GM12878 (cell line): ENCODE results near the gene WNT5A.

Source experiments
- BHLHE40 ChIP-seq, 2 experiments: fragments of 450-650 bp in 1 of 2; IDR thresholded peaks; 2 replicates each; pipeline ENCODE4 v1.6.1; 2011 to 2017; ENCODE audit warnings: low read depth in 2 of 2, borderline replicate concordance in 1 of 2, improper control_type of control experiment in 1 of 2, low read length in 1 of 2, mild to moderate bottlenecking in 1 of 2
- CBX3 ChIP-seq: fragments of 200-600 bp; sonication (generic); IDR thresholded peaks from 2 replicates; pipeline ENCODE4 v1.6.1; 2016; ENCODE audit warnings: low read depth, borderline replicate concordance
- DPF2 ChIP-seq: fragments of 450-650 bp; IDR thresholded peaks from 2 replicates; pipeline ENCODE4 v1.6.1; 2017; ENCODE audit warnings: mild to moderate bottlenecking
- JUND ChIP-seq: IDR thresholded peaks from 2 replicates; pipeline ENCODE4 v1.6.1; 2012; ENCODE audit warnings: low read depth, mild to moderate bottlenecking, low read length, improper control_type of control experiment, moderate library complexity
- KDM1A ChIP-seq: fragments of 200-600 bp; sonication (generic); IDR thresholded peaks from 2 replicates; pipeline ENCODE4 v1.6.1; 2016; ENCODE audit warnings: borderline replicate concordance
- POLR2A ChIP-seq: IDR thresholded peaks from 2 replicates; pipeline ENCODE4 v1.6.1; 2011; ENCODE audit warnings: low read depth, mild to moderate bottlenecking, low read length
- POLR2AphosphoS5 ChIP-seq: IDR thresholded peaks from 2 replicates; pipeline ENCODE4 v1.6.1; 2011; ENCODE audit warnings: mild to moderate bottlenecking, low read length, inconsistent platforms
- RAD21 ChIP-seq: IDR thresholded peaks from 2 replicates; pipeline ENCODE4 v1.6.1; 2011; ENCODE audit warnings: mild to moderate bottlenecking, low read depth, low read length, moderate library complexity; ENCODE audit not compliant: insufficient read depth
- SPI1 ChIP-seq: IDR thresholded peaks from 2 replicates; pipeline ENCODE4 v1.6.1; 2011; ENCODE audit warnings: low read depth, mild to moderate bottlenecking, low read length, moderate library complexity, borderline replicate concordance; ENCODE audit not compliant: insufficient read depth
- STAT1 ChIP-seq: fragments of 450-650 bp; conservative IDR thresholded peaks from 2 replicates; pipeline ENCODE4 v1.6.1; 2014; ENCODE audit warnings: antibody characterized with exemption, mild to moderate bottlenecking
- TAF1 ChIP-seq: IDR thresholded peaks from 2 replicates; pipeline ENCODE4 v1.6.1; 2011; ENCODE audit warnings: mild to moderate bottlenecking, low read depth, low read length, borderline replicate concordance
- TF ChIP-seq, protein P1 (sequence below), 3 experiments: IDR thresholded peaks in 2 of 3; conservative IDR thresholded peaks in 1 of 3; 2 replicates each; pipeline ENCODE4 v1.5.1; 2011; ENCODE audit warnings: low read depth in 3 of 3, low read length in 3 of 3, mild to moderate bottlenecking in 3 of 3, control low read depth in 2 of 3, moderate library complexity in 2 of 3, inconsistent platforms in 1 of 3, mixed read lengths in 1 of 3; ENCODE audit not compliant: control insufficient read depth in 2 of 3, insufficient read depth in 1 of 3; ENCODE audit errors: extremely low read depth in 1 of 3
- TF ChIP-seq, protein P2 (sequence below): fragments of 450-650 bp; IDR thresholded peaks from 2 replicates; pipeline ENCODE4 v1.6.1; 2016; ENCODE audit warnings: mild to moderate bottlenecking

- TF ChIP-seq, protein P1, sequence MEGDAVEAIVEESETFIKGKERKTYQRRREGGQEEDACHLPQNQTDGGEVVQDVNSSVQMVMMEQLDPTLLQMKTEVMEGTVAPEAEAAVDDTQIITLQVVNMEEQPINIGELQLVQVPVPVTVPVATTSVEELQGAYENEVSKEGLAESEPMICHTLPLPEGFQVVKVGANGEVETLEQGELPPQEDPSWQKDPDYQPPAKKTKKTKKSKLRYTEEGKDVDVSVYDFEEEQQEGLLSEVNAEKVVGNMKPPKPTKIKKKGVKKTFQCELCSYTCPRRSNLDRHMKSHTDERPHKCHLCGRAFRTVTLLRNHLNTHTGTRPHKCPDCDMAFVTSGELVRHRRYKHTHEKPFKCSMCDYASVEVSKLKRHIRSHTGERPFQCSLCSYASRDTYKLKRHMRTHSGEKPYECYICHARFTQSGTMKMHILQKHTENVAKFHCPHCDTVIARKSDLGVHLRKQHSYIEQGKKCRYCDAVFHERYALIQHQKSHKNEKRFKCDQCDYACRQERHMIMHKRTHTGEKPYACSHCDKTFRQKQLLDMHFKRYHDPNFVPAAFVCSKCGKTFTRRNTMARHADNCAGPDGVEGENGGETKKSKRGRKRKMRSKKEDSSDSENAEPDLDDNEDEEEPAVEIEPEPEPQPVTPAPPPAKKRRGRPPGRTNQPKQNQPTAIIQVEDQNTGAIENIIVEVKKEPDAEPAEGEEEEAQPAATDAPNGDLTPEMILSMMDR (IDR thresholded peaks at IDR 0.05 in 2 of 3, conservative IDR thresholded peaks at IDR 0.05 in 1 of 3; ENCODE audit: control insufficient read depth in 2 of 3, extremely low read depth in 1 of 3, insufficient read depth in 1 of 3, low read depth in 3 of 3, low read length in 3 of 3): no peak
- TF ChIP-seq POLR2A (no peak), SPI1 (no peak), TAF1 (no peak), CBX3 (no peak), RAD21 (no peak), DPF2 (no peak), KDM1A (no peak), BHLHE40 (IDR thresholded peaks at IDR 0.05; ENCODE audit: borderline replicate concordance in 1 of 2, low read depth in 2 of 2, low read length in 1 of 2) (no peak), STAT1 (no peak), POLR2AphosphoS5 (no peak), JUND (no peak)
- TF ChIP-seq, protein P2, sequence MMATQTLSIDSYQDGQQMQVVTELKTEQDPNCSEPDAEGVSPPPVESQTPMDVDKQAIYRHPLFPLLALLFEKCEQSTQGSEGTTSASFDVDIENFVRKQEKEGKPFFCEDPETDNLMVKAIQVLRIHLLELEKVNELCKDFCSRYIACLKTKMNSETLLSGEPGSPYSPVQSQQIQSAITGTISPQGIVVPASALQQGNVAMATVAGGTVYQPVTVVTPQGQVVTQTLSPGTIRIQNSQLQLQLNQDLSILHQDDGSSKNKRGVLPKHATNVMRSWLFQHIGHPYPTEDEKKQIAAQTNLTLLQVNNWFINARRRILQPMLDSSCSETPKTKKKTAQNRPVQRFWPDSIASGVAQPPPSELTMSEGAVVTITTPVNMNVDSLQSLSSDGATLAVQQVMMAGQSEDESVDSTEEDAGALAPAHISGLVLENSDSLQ: no peak
Observed at GRCh38 chr3:55473788-55474187, 13.3 kb downstream of the WNT5A start.
